ENCODE data around the gene HAP1.
A peak's percentile ranks its signal among the peaks of the same experiment; 100 is the strongest.

The HAP1 gene

GRCh38 chr17:41771389-41772206, 37.2 kb upstream of the HAP1 start:
- ATAC-seq (replicated peaks) = no peak
- no peak for DNase-seq
- Mint-ChIP-seq H3K9me3 (no peaks in the 10 kb centered on the region), H3K4me3 (no peak overlapping the region), H3K27me3 (peaks cover 8 to 51% of the 10 kb centered on the region in 2 donors), H3K27ac (no peak overlapping the region), H3K36me3 (ENCODE audit: insufficient read depth) (no peaks in the 10 kb centered on the region), H3K4me1 (ENCODE audit: low read depth in 2 of 2) (no peaks in the 10 kb centered on the region)

GRCh38 chr17:41769985-41770384, 35.5 kb upstream of the HAP1 start:
- no peaks in the 10 kb centered on the region for H3K36me3 Mint-ChIP-seq (ENCODE audit: insufficient read depth)
- no peak for DNase-seq
- no peak for ATAC-seq (replicated peaks)
- no peaks in the 10 kb centered on the region for H3K9me3 Mint-ChIP-seq
- no peak overlapping the region for H3K4me3 Mint-ChIP-seq
- H3K4me1 Mint-ChIP-seq (ENCODE audit: low read depth in 2 of 2) = no peaks in the 10 kb centered on the region
- H3K27ac Mint-ChIP-seq = peak overlapping the region in 1 of 2 donors; percentile 47
- H3K27me3 Mint-ChIP-seq = peaks cover 0 to 35% of the 10 kb centered on the region in 2 donors

- Mint-ChIP-seq H3K36me3 (ENCODE audit: insufficient read depth) (no peaks in the 10 kb centered on the region), H3K9me3 (no peaks in the 10 kb centered on the region), H3K27me3 (peaks cover 0 to 29% of the 10 kb centered on the region in 2 donors), H3K4me3 (no peak overlapping the region), H3K4me1 (ENCODE audit: low read depth in 2 of 2) (no peaks in the 10 kb centered on the region), H3K27ac (peak overlapping the region in 1 of 2 donors; percentile 47)
- ATAC-seq (replicated peaks) = no peak
- no peak for DNase-seq
Observed at GRCh38 chr17:41769346-41769862, 35.0 kb upstream of the HAP1 start.

GRCh38 chr17:41768682-41769288, 34.3 kb upstream of the HAP1 start:
- Mint-ChIP-seq H3K36me3 (ENCODE audit: insufficient read depth) (no peaks in the 10 kb centered on the region), H3K27me3 (peaks cover 0 to 27% of the 10 kb centered on the region in 2 donors), H3K9me3 (no peaks in the 10 kb centered on the region), H3K27ac (no peak overlapping the region), H3K4me1 (ENCODE audit: low read depth in 2 of 2) (no peaks in the 10 kb centered on the region), H3K4me3 (no peak overlapping the region)
- DNase-seq (no peak), ATAC-seq (replicated peaks) (no peak)

GRCh38 chr17:41767324-41768042, 33.0 kb upstream of the HAP1 start:
- Mint-ChIP-seq H3K36me3 (ENCODE audit: insufficient read depth) (no peaks in the 10 kb centered on the region), H3K9me3 (no peaks in the 10 kb centered on the region), H3K27me3 (peaks cover 0 to 27% of the 10 kb centered on the region in 2 donors), H3K4me1 (ENCODE audit: low read depth in 2 of 2) (no peaks in the 10 kb centered on the region), H3K4me3 (no peak overlapping the region), H3K27ac (no peak overlapping the region)
- no peak for ATAC-seq (replicated peaks)
- DNase-seq = no peak

- H3K27me3 Mint-ChIP-seq = peaks cover 2 to 25% of the 10 kb centered on the region in 2 donors
- H3K4me1 Mint-ChIP-seq (ENCODE audit: low read depth in 2 of 2) = no peaks in the 10 kb centered on the region
- no peak overlapping the region for H3K27ac Mint-ChIP-seq
- no peaks in the 10 kb centered on the region for H3K9me3 Mint-ChIP-seq
- H3K36me3 Mint-ChIP-seq (ENCODE audit: insufficient read depth) = peaks cover 4% of the 10 kb centered on the region
- no peak overlapping the region for H3K4me3 Mint-ChIP-seq
- ATAC-seq (replicated peaks) = no peak
- DNase-seq = no peak
Observed at GRCh38 chr17:41766135-41766534, 31.7 kb upstream of the HAP1 start.

GRCh38 chr17:41763327-41763726, 28.9 kb upstream of the HAP1 start:
- ATAC-seq (replicated peaks) (no peak), DNase-seq (no peak)
- Mint-ChIP-seq H3K4me1 (ENCODE audit: low read depth in 2 of 2) (no peaks in the 10 kb centered on the region), H3K9me3 (no peaks in the 10 kb centered on the region), H3K36me3 (ENCODE audit: insufficient read depth) (peaks cover 4% of the 10 kb centered on the region), H3K27ac (no peak overlapping the region), H3K4me3 (no peak overlapping the region), H3K27me3 (peaks cover 9 to 32% of the 10 kb centered on the region in 2 donors)

- H3K36me3 Mint-ChIP-seq (ENCODE audit: insufficient read depth) = peaks cover 4% of the 10 kb centered on the region
- no peak for DNase-seq
- peaks cover 9 to 32% of the 10 kb centered on the region in 2 donors for H3K27me3 Mint-ChIP-seq
- ATAC-seq (replicated peaks) = no peak
- no peaks in the 10 kb centered on the region for H3K4me1 Mint-ChIP-seq (ENCODE audit: low read depth in 2 of 2)
- H3K27ac Mint-ChIP-seq = no peak overlapping the region
- no peak overlapping the region for H3K4me3 Mint-ChIP-seq
- H3K9me3 Mint-ChIP-seq = no peaks in the 10 kb centered on the region
Observed at GRCh38 chr17:41762841-41763240, 28.4 kb upstream of the HAP1 start.

GRCh38 chr17:41762391-41762790, 27.9 kb upstream of the HAP1 start:
- no peaks in the 10 kb centered on the region for H3K9me3 Mint-ChIP-seq
- H3K4me3 Mint-ChIP-seq = no peak overlapping the region
- H3K36me3 Mint-ChIP-seq (ENCODE audit: insufficient read depth) = peaks cover 4% of the 10 kb centered on the region
- ATAC-seq (replicated peaks) (no peak), DNase-seq (no peak)
- peak overlapping the region in 1 of 2 donors; percentile 75 for H3K27ac Mint-ChIP-seq
- H3K4me1 Mint-ChIP-seq (ENCODE audit: low read depth in 2 of 2) = no peaks in the 10 kb centered on the region
- peaks cover 9 to 32% of the 10 kb centered on the region in 2 donors for H3K27me3 Mint-ChIP-seq

GRCh38 chr17:41760878-41761277, 26.4 kb upstream of the HAP1 start:
- Mint-ChIP-seq H3K27ac (no peak overlapping the region), H3K27me3 (peaks cover 9 to 34% of the 10 kb centered on the region in 2 donors), H3K36me3 (ENCODE audit: insufficient read depth) (peaks cover 4% of the 10 kb centered on the region), H3K4me1 (ENCODE audit: low read depth in 2 of 2) (no peaks in the 10 kb centered on the region), H3K4me3 (no peak overlapping the region), H3K9me3 (no peaks in the 10 kb centered on the region)
- ATAC-seq (replicated peaks) (no peak), DNase-seq (no peak)

GRCh38 chr17:41758601-41759000, 24.2 kb upstream of the HAP1 start:
- H3K4me1 Mint-ChIP-seq (ENCODE audit: low read depth in 2 of 2) = no peaks in the 10 kb centered on the region
- H3K4me3 Mint-ChIP-seq = no peak overlapping the region
- H3K9me3 Mint-ChIP-seq = no peaks in the 10 kb centered on the region
- DNase-seq (no peak), ATAC-seq (replicated peaks) (no peak)
- peaks cover 9 to 46% of the 10 kb centered on the region in 2 donors for H3K27me3 Mint-ChIP-seq
- H3K27ac Mint-ChIP-seq = no peak overlapping the region
- peaks cover 4% of the 10 kb centered on the region for H3K36me3 Mint-ChIP-seq (ENCODE audit: insufficient read depth)

- Mint-ChIP-seq H3K9me3 (no peaks in the 10 kb centered on the region), H3K27me3 (peaks cover 6 to 32% of the 10 kb centered on the region in 2 donors), H3K4me3 (no peak overlapping the region), H3K36me3 (ENCODE audit: insufficient read depth) (no peaks in the 10 kb centered on the region), H3K4me1 (ENCODE audit: low read depth in 2 of 2) (no peaks in the 10 kb centered on the region), H3K27ac (no peak overlapping the region)
- ATAC-seq (replicated peaks) = no peak
- DNase-seq = no peak
Observed at GRCh38 chr17:41754066-41754465, 19.6 kb upstream of the HAP1 start.

GRCh38 chr17:41751288-41751687, 16.8 kb upstream of the HAP1 start:
- Mint-ChIP-seq H3K4me1 (ENCODE audit: low read depth in 2 of 2) (no peaks in the 10 kb centered on the region), H3K9me3 (no peaks in the 10 kb centered on the region), H3K4me3 (no peak overlapping the region), H3K27me3 (peaks cover 20 to 50% of the 10 kb centered on the region in 2 donors), H3K36me3 (ENCODE audit: insufficient read depth) (no peaks in the 10 kb centered on the region), H3K27ac (no peak overlapping the region)
- DNase-seq (no peak), ATAC-seq (replicated peaks) (no peak)

Data from effector memory CD8-positive, alpha-beta T cell (primary cell).